Gastroesophageal sphincter (tissue), 3 donors: Measurements from ENCODE around the gene CUL9.

ENCODE experiments used
- CTCF ChIP-seq, 4 experiments: fragments of 200-600 bp in 2 of 4; fragments of 450-650 bp in 2 of 4; sonication (generic) in 1 of 4; IDR thresholded peaks; one replicate each; pipeline ENCODE4 v1.5.1; 2017 to 2019; ENCODE audit warnings: antibody characterized with exemption in 4 of 4, mild to moderate bottlenecking in 2 of 4, moderate library complexity in 2 of 4
- EP300 ChIP-seq: sonication (generic); formaldehyde crosslinking; IDR thresholded peaks from one replicate; pipeline ENCODE4 v1.6.1; 2017; ENCODE audit warnings: antibody characterized with exemption, mild to moderate bottlenecking
- POLR2A ChIP-seq, 2 donors: fragments of 450-650 bp; IDR thresholded peaks; one replicate each; pipeline ENCODE4 v1.6.1; 2017; ENCODE audit warnings: antibody characterized with exemption in 2 of 2, mild to moderate bottlenecking in 2 of 2, moderate library complexity in 1 of 2

- no peak for TF ChIP-seq EP300
- TF ChIP-seq CTCF (IDR thresholded peaks at IDR 0.05) = no peak
- TF ChIP-seq POLR2A (IDR thresholded peaks at IDR 0.05) = no peak
Measured at GRCh38 chr6:43260791-43261190, 78.8 kb downstream of the CUL9 start.
